Osteocyte (in vitro differentiated cells): ENCODE results near the gene FAM149A. TPM values are rescaled to one million over a fixed set of nuclear protein-coding genes. Genes with fewer than 3 reads are reported as not detected.

Source experiments
- DNase-seq: peaks from one replicate; pipeline ENCODE4 v3.0.0; 2021; ENCODE audit warnings: mixed read lengths; ENCODE audit not compliant: unreplicated experiment; ENCODE audit errors: extremely low spot score
- H3K27ac Mint-ChIP-seq: one replicate; pipeline ENCODE4 v1.8.0; 2021; ENCODE audit warnings: mild to moderate bottlenecking, mixed read lengths; ENCODE audit not compliant: unreplicated experiment
- H3K27me3 Mint-ChIP-seq: one replicate; pipeline ENCODE4 v1.8.0; 2021; ENCODE audit warnings: mixed read lengths; ENCODE audit not compliant: unreplicated experiment
- H3K36me3 Mint-ChIP-seq: one replicate; pipeline ENCODE4 v1.8.0; 2021; ENCODE audit warnings: mixed read lengths; ENCODE audit not compliant: unreplicated experiment
- H3K4me1 Mint-ChIP-seq: one replicate; pipeline ENCODE4 v1.8.0; 2021; ENCODE audit warnings: mixed read lengths; ENCODE audit not compliant: unreplicated experiment
- H3K4me3 Mint-ChIP-seq: one replicate; pipeline ENCODE4 v1.8.0; 2021; ENCODE audit warnings: mild to moderate bottlenecking, moderate library complexity, mixed read lengths; ENCODE audit not compliant: unreplicated experiment
- H3K9me3 Mint-ChIP-seq: one replicate; pipeline ENCODE4 v1.8.0; 2021; ENCODE audit warnings: mixed read lengths; ENCODE audit not compliant: unreplicated experiment
- total RNA-seq: library from RNA; stranded (reverse); gene quantifications from 2 replicates; pipeline ENCODE4 v1.2.1, GENCODE V29; 2021
- TF ChIP-seq, protein P1 (sequence below): fragments of 200-600 bp; sonication (generic); IDR thresholded peaks from 2 replicates; pipeline ENCODE4 v1.5.0; 2021; ENCODE audit warnings: antibody characterized with exemption, mild to moderate bottlenecking, moderate library complexity

Gene FAM149A
- total RNA-seq, 1 donor from 2014 or later, result 2.3 TPM

DNA sequence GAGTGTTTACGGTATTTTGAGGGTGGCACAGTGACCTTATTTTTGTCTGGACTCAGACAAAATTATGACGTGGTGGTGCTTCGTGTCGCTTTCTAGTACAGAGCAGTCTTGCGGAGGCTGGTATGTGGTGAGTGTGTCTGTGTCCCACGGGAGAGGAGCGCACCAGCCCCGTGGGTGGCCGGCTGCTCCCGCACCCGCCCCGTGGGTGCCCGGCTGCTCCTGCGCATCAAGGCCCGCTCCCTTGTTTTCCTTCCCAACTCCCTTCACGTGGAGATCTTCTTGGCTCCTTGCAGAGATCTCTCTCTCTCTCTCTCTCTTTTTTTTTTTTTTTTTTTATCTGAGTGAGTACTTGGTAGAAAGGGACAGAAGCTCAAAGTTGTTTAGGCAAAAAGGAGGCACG lies 12.2 kb upstream of the FAM149A start:
- no peak for DNase-seq

DNA sequence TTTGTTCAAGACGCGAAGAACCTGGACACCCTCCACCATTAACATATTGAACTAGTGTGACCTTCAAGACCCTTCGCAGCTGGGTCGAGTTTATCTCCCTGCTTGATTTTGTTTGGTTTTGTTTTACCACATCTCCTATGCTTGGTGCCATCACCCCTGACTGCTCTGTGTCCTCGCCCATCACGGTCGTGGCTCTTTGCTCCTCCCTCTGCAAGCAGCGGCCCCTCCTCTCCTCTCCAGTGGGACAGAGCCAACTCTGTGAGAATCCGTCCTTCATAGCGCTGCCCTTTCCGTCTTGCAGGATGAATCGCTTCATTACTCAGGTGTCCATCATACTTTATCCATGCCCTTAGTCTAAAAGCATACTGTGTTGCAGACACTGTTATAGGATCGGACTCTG lies 9.1 kb upstream of the FAM149A start:
- peaks cover 5% of the 10 kb centered on the region for H3K4me1 Mint-ChIP-seq
- H3K27me3 Mint-ChIP-seq, result peaks cover 23% of the 10 kb centered on the region
- no peaks in the 10 kb centered on the region for H3K36me3 Mint-ChIP-seq
- no peaks in the 10 kb centered on the region for H3K9me3 Mint-ChIP-seq
- TF ChIP-seq, protein P1, sequence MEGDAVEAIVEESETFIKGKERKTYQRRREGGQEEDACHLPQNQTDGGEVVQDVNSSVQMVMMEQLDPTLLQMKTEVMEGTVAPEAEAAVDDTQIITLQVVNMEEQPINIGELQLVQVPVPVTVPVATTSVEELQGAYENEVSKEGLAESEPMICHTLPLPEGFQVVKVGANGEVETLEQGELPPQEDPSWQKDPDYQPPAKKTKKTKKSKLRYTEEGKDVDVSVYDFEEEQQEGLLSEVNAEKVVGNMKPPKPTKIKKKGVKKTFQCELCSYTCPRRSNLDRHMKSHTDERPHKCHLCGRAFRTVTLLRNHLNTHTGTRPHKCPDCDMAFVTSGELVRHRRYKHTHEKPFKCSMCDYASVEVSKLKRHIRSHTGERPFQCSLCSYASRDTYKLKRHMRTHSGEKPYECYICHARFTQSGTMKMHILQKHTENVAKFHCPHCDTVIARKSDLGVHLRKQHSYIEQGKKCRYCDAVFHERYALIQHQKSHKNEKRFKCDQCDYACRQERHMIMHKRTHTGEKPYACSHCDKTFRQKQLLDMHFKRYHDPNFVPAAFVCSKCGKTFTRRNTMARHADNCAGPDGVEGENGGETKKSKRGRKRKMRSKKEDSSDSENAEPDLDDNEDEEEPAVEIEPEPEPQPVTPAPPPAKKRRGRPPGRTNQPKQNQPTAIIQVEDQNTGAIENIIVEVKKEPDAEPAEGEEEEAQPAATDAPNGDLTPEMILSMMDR, result no peak
- H3K27ac Mint-ChIP-seq, result no peak overlapping the region
- DNase-seq, result no peak
- H3K4me3 Mint-ChIP-seq, result no peak overlapping the region

More for the DNA sequence above, 12.2 kb upstream of the FAM149A start:
- no peak overlapping the region for H3K27ac Mint-ChIP-seq
- TF ChIP-seq, protein P1, result no peak
- no peaks in the 10 kb centered on the region for H3K9me3 Mint-ChIP-seq
- H3K4me1 Mint-ChIP-seq, result peaks cover 5% of the 10 kb centered on the region
- H3K27me3 Mint-ChIP-seq, result peaks cover 23% of the 10 kb centered on the region
- no peak overlapping the region for H3K4me3 Mint-ChIP-seq
- no peaks in the 10 kb centered on the region for H3K36me3 Mint-ChIP-seq

DNA sequence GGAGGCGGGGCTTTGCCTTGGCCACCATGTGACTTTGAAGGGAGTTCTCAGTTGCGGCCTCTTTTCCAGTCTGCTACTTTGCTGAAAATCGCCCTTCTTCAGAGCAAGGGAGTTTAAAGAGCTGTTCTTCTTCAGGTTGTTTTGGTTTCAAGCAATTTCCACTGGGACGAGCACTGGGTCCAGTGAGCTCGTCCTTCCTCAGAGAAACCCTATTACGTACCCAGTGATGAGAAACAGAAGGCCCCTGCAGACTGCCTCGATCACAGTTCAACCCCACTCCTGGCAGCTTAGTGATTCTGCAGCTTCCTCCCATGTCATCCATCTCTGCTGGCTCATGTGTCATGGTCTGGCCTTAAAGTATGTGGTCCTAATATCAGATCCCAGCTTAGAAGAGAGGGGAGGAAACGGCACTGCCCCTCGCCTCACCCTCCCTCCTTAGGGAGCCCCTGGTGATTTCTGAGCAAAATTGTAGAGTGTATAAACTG lies 7.8 kb upstream of the FAM149A start:
- Mint-ChIP-seq H3K27ac (no peak overlapping the region), H3K4me1 (no peaks in the 10 kb centered on the region), H3K36me3 (no peaks in the 10 kb centered on the region), H3K4me3 (no peak overlapping the region), H3K9me3 (no peaks in the 10 kb centered on the region), H3K27me3 (peaks cover 23% of the 10 kb centered on the region)
- TF ChIP-seq, protein P1, result no peak
- DNase-seq, result peak; percentile 63

DNA sequence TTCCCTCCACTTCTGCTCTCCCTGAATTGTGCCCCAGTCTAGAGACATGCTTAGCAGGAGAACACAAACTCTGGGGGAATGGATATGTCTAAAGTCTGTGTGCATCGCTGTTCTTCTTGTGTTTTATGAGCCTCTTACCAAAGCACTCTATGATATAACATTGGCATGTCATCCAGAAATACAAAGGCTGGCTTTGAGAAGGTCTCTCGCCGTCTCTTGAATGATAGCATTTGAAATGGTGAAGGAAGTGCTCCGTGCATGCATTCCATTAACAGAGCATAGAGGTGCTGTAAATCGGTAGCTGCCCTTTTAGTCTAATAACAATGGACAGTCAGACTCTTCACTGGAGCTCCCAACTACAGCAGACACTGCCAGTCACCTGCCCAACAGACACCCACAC lies 7.1 kb upstream of the FAM149A start:
- Mint-ChIP-seq H3K36me3 (no peaks in the 10 kb centered on the region), H3K27me3 (peaks cover 23% of the 10 kb centered on the region), H3K9me3 (no peaks in the 10 kb centered on the region), H3K4me1 (no peaks in the 10 kb centered on the region), H3K27ac (no peak overlapping the region), H3K4me3 (no peak overlapping the region)
- DNase-seq, result no peak
- TF ChIP-seq, protein P1, result no peak

DNA sequence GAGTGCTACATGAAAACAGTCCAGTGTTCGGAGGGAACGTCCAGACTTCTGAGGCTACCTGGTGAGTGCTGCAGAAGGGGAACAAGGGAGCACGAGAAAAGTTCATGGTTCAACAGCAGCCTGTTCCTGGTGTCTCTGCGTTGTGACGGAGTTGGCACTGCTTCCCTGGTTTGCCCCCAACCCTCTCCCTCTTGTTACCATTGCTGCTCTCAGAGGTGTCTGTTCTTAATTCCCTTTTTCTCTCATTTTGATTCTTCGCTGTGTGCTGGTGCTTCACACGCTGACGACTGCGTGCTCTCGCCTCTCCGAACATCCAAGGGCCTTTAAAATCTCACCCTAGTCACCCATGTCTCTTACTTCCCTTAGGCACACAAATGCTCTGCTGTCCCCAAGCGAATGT lies 1.6 kb upstream of the FAM149A start:
- H3K9me3 Mint-ChIP-seq, result no peaks in the 10 kb centered on the region
- peak; percentile 53 for DNase-seq
- no peak overlapping the region for H3K4me3 Mint-ChIP-seq
- H3K4me1 Mint-ChIP-seq, result peaks cover 5% of the 10 kb centered on the region
- TF ChIP-seq, protein P1, result no peak
- no peaks in the 10 kb centered on the region for H3K36me3 Mint-ChIP-seq
- no peak overlapping the region for H3K27ac Mint-ChIP-seq
- H3K27me3 Mint-ChIP-seq, result peaks cover 37% of the 10 kb centered on the region
